GM12873 (cell line): Measurements from ENCODE around the gene TRIM8.

Experiments used
- CTCF ChIP-seq: IDR thresholded peaks from 2 replicates; pipeline ENCODE4 v1.5.1; 2012; ENCODE audit warnings: low read depth, mild to moderate bottlenecking, moderate library complexity, low read length, control low read depth; ENCODE audit not compliant: insufficient read depth; ENCODE audit errors: missing control alignments

TRIM8 gene

GRCh38 chr10:102648889-102649796, 4.9 kb downstream of the TRIM8 start:
- TF ChIP-seq CTCF, result no peak

GRCh38 chr10:102649797-102650654, 5.7 kb downstream of the TRIM8 start:
- TF ChIP-seq CTCF, result no peak

GRCh38 chr10:102650655-102651454, 6.6 kb downstream of the TRIM8 start:
- no peak for TF ChIP-seq CTCF

- no peak for TF ChIP-seq CTCF
Measured at GRCh38 chr10:102651455-102652169, 7.3 kb downstream of the TRIM8 start.

GRCh38 chr10:102652170-102652916, 8.1 kb downstream of the TRIM8 start:
- TF ChIP-seq CTCF, result no peak

- TF ChIP-seq CTCF, result no peak
Measured at GRCh38 chr10:102653060-102653459, 8.8 kb downstream of the TRIM8 start.
